Dermis blood vessel endothelial cell (primary cell): Measurements from ENCODE around the gene RGS1. TPM values are rescaled to one million over a fixed set of nuclear protein-coding genes. Genes with fewer than 3 reads are reported as not detected.
A peak's percentile ranks its signal among the peaks of the same experiment; 100 is the strongest.

ENCODE experiments used
- DNase-seq: peaks from one replicate; pipeline ENCODE4 v3.0.0; 2010
- total RNA-seq: library from RNA; depleted of rRNA; stranded (reverse); fragments of >200 nt; gene quantifications from 2 replicates; pipeline ENCODE4 v1.2.3, GENCODE V29; 2014

RGS1 gene
- total RNA-seq: not detected in 2 replicates

GRCh38 chr1:192575499-192576189 is at the start of gene RGS1:
Gene RGS1, plus strand, starts transcription at chr1:192575773. Its CDS starts 20 bp downstream, at chr1:192575793.
- no peak for DNase-seq

- DNase-seq: no peak
Measured at GRCh38 chr1:192527111-192527795, 48.3 kb upstream of the RGS1 start.

GRCh38 chr1:192527950-192528349 is 47.6 kb upstream of the RGS1 start:
- no peak for DNase-seq

GRCh38 chr1:192529031-192529755 is 46.4 kb upstream of the RGS1 start:
- DNase-seq: no peak

GRCh38 chr1:192529811-192530210 is 45.8 kb upstream of the RGS1 start:
- DNase-seq: no peak

GRCh38 chr1:192530254-192530653 is 45.3 kb upstream of the RGS1 start:
- DNase-seq: peak; percentile 49

GRCh38 chr1:192531037-192531703 is 44.4 kb upstream of the RGS1 start:
- peak; percentile 94 for DNase-seq

- DNase-seq: no peak
Measured at GRCh38 chr1:192534666-192535065, 40.9 kb upstream of the RGS1 start.

- DNase-seq: no peak
Measured at GRCh38 chr1:192535916-192536664, 39.5 kb upstream of the RGS1 start.

GRCh38 chr1:192538407-192539296 is 36.9 kb upstream of the RGS1 start:
- no peak for DNase-seq

- DNase-seq: peak; percentile 96
Measured at GRCh38 chr1:192539297-192540092, 36.1 kb upstream of the RGS1 start.

GRCh38 chr1:192543445-192543844 is 32.1 kb upstream of the RGS1 start:
- no peak for DNase-seq

GRCh38 chr1:192545896-192546521 is 29.6 kb upstream of the RGS1 start:
- DNase-seq: peak; percentile 31

GRCh38 chr1:192546596-192547190 is 28.9 kb upstream of the RGS1 start:
- peak; percentile 66 for DNase-seq

- DNase-seq: no peak
Measured at GRCh38 chr1:192547501-192547900, 28.1 kb upstream of the RGS1 start.

GRCh38 chr1:192549937-192550336 is 25.6 kb upstream of the RGS1 start:
- no peak for DNase-seq

GRCh38 chr1:192550922-192551534 is 24.5 kb upstream of the RGS1 start:
- DNase-seq: peak; percentile 28

GRCh38 chr1:192552760-192553191 is 22.8 kb upstream of the RGS1 start:
- peak; percentile 42 for DNase-seq

- no peak for DNase-seq
Measured at GRCh38 chr1:192553741-192554140, 21.8 kb upstream of the RGS1 start.
